Naive thymus-derived CD4-positive, alpha-beta T cell (primary cell): ENCODE measurements around the gene SLIT3. TPM values are rescaled to one million over a fixed set of nuclear protein-coding genes. Genes with fewer than 3 reads are reported as not detected.

Source experiments
- ATAC-seq: fragments of 150-1000 bp; cut with Tn5 transposase; 2 replicates; pipeline ENCODE4 v1.10.0; 2021; ENCODE audit warnings: mild to moderate bottlenecking, moderate library complexity
- CTCF ChIA-PET: fragments of 350-600 bp; sonication (Branson Sonifier 250); formaldehyde crosslinking; loops from one replicate; lab custom pipeline; 2021; ENCODE audit warnings: antibody characterized with exemption; lab: Charles Lee
- POLR2A ChIA-PET: fragments of 350-600 bp; sonication (Branson Sonifier 250); formaldehyde crosslinking; loops from one replicate; lab custom pipeline; 2021; ENCODE audit warnings: antibody characterized with exemption, inconsistent platforms; lab: Charles Lee
- DNase-seq, 9 donors: peaks; one replicate each; pipeline versions ENCODE4 v3.0.0 to v3.0.0-alpha.2; 2020 to 2022; ENCODE audit warnings: mixed read lengths in 1 of 9
- H3K27ac ChIP-seq: one replicate; pipeline ENCODE4 v1.7.0; 2013; ENCODE audit warnings: mild to moderate bottlenecking, low read depth, low read length, moderate library complexity
- H3K27me3 ChIP-seq, 2 donors: one replicate each; pipeline ENCODE4 v1.7.0; 2013; ENCODE audit warnings: low read length in 2 of 2, mild to moderate bottlenecking in 2 of 2, moderate library complexity in 2 of 2; ENCODE audit not compliant: control insufficient read depth in 2 of 2, insufficient read depth in 2 of 2
- H3K36me3 ChIP-seq, 3 experiments: 1 replicate in 2 of 3; 2 replicates in 1 of 3; pipeline ENCODE4 v1.7.0; 2013; ENCODE audit warnings: low read length in 3 of 3, mild to moderate bottlenecking in 3 of 3, moderate library complexity in 1 of 3; ENCODE audit not compliant: insufficient read depth in 3 of 3, control insufficient read depth in 2 of 3
- H3K4me1 ChIP-seq, 2 donors: one replicate each; pipeline ENCODE4 v1.7.0; 2013; ENCODE audit warnings: low read length in 2 of 2, mild to moderate bottlenecking in 2 of 2, moderate library complexity in 1 of 2; ENCODE audit not compliant: control insufficient read depth in 2 of 2, insufficient read depth in 2 of 2
- H3K4me3 ChIP-seq: 2 replicates; pipeline ENCODE4 v1.7.0; 2013; ENCODE audit warnings: mild to moderate bottlenecking, low read length
- H3K9me3 ChIP-seq, 3 experiments: 1 replicate in 2 of 3; 2 replicates in 1 of 3; pipeline ENCODE4 v1.7.0; 2013; ENCODE audit warnings: low read length in 3 of 3; ENCODE audit not compliant: control insufficient read depth in 2 of 3
- H3K27ac Mint-ChIP-seq, 9 donors: one replicate each; pipeline ENCODE4 v1.8.0; 2020 to 2022; ENCODE audit warnings: mixed read lengths in 9 of 9, mild to moderate bottlenecking in 8 of 9, moderate library complexity in 5 of 9, inconsistent platforms in 2 of 9
- H3K27me3 Mint-ChIP-seq, 5 donors: one replicate each; pipeline ENCODE4 v1.8.0; 2021 to 2022; ENCODE audit warnings: mixed read lengths in 5 of 5, mild to moderate bottlenecking in 1 of 5
- H3K36me3 Mint-ChIP-seq, 5 donors: one replicate each; pipeline ENCODE4 v1.8.0; 2020 to 2022; ENCODE audit warnings: mixed read lengths in 5 of 5, mild to moderate bottlenecking in 3 of 5, inconsistent platforms in 1 of 5
- H3K4me1 Mint-ChIP-seq, 7 donors: one replicate each; pipeline ENCODE4 v1.8.0; 2020 to 2022; ENCODE audit warnings: mixed read lengths in 7 of 7, mild to moderate bottlenecking in 3 of 7, inconsistent platforms in 1 of 7
- H3K4me3 Mint-ChIP-seq, 10 donors: one replicate each; pipeline ENCODE4 v1.8.0; 2020 to 2022; ENCODE audit warnings: mild to moderate bottlenecking in 10 of 10, mixed read lengths in 10 of 10, moderate library complexity in 6 of 10, inconsistent platforms in 2 of 10
- H3K9me3 Mint-ChIP-seq, 11 donors: one replicate each; pipeline ENCODE4 v1.8.0; 2020 to 2022; ENCODE audit warnings: mixed read lengths in 11 of 11, mild to moderate bottlenecking in 4 of 11, inconsistent platforms in 1 of 11, moderate library complexity in 1 of 11
- intact Hi-C, 2 donors: fragments of 100-400 bp; cut with micrococcal nuclease; formaldehyde crosslinking; loops; one replicate each; pipeline ENCODE4 v1.15.1; 2023
- polyA plus RNA-seq, 2 donors: library from polyadenylated mRNA; unstranded; fragments of 300-500 nt; fragmentation: Illumina TruSeq; gene quantifications; one replicate each; pipeline ENCODE4 v1.2.3, GENCODE V29; 2021
- total RNA-seq, 6 experiments: library from RNA in 5 of 6; stranded (reverse) in 5 of 6; gene quantifications; 1 replicate in 5 of 6; 2 replicates in 1 of 6; pipeline ENCODE4 v1.2.3 and lab custom pipeline; 2021 to 2026

SLIT3 gene
- total and polyA plus RNA-seq, 7 experiments from 2014 or later, result 0.34 TPM; not detected in 6

- intact Hi-C loops, result no loop called here
- ATAC-seq, result no peak
- DNase-seq, result no peak
- peaks cover 0 to 3% (median 0%) of the 10 kb centered on the region in 5 donors for H3K36me3 Mint-ChIP-seq
- ChIA-PET CTCF (no interaction called here), POLR2A (no interaction called here)
- H3K4me1 Mint-ChIP-seq, result peaks cover 0 to 4% (median 0%) of the 10 kb centered on the region in 7 donors
- H3K27me3 Mint-ChIP-seq, result peaks cover 0 to 16% (median 4%) of the 10 kb centered on the region in 5 donors
- no peaks in the 10 kb centered on the region for H3K36me3 ChIP-seq
- no peaks in the 10 kb centered on the region for H3K4me1 ChIP-seq
- peaks cover 0 to 8% (median 0%) of the 10 kb centered on the region in 11 donors for H3K9me3 Mint-ChIP-seq
- H3K4me3 ChIP-seq, result no peak overlapping the region
- no peaks in the 10 kb centered on the region for H3K9me3 ChIP-seq
- no peak overlapping the region for H3K4me3 Mint-ChIP-seq
- no peaks in the 10 kb centered on the region for H3K27me3 ChIP-seq
- H3K27ac Mint-ChIP-seq, result no peak overlapping the region
- no peak overlapping the region for H3K27ac ChIP-seq
Observed at GRCh38 chr5:168740092-168740800, 560.7 kb downstream of the SLIT3 start.

- peaks cover 0 to 4% (median 0%) of the 10 kb centered on the region in 7 donors for H3K4me1 Mint-ChIP-seq
Observed at GRCh38 chr5:168737066-168737465, 563.9 kb downstream of the SLIT3 start.

DNA sequence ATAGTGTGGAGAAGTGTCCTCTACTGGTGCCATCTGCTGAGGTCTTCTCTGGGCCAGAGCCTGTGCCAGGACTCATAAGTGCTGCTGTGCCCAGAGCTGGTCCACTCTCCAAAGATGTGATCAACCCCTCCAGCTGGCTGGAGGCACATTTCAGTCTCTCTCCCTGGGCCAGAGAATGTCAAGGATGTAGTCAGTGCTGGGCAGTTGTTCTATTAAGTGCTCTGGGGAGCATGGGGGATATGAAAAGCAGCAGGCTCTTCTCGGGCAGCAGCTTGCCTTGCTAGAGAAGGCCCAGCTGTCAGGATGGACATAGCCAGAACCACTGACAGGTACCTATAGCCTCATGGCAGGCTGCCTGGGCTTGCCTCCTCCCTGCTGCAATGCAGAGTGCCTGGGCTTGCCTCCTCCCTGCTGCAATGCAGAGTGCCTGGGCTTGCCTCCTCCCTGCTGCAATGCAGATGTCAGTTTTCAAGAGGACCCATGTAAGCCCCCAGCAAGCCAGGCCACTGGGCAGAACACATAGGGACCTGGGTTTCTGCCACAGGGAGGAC lies 564.6 kb downstream of the SLIT3 start:
- peaks cover 0 to 16% (median 4%) of the 10 kb centered on the region in 5 donors for H3K27me3 Mint-ChIP-seq
- Histone ChIP-seq H3K27me3 (no peaks in the 10 kb centered on the region), H3K36me3 (no peaks in the 10 kb centered on the region), H3K4me1 (no peaks in the 10 kb centered on the region), H3K9me3 (no peaks in the 10 kb centered on the region), H3K27ac (no peak overlapping the region), H3K4me3 (no peak overlapping the region)
- POLR2A ChIA-PET, result interaction anchor here (0.6 kb wide), 1 partner anchor 59 kb away, joined by 3 read pairs; no protein-coding TSS in a partner anchor
- H3K36me3 Mint-ChIP-seq, result no peaks in the 10 kb centered on the region
- peaks cover 0 to 4% (median 0%) of the 10 kb centered on the region in 7 donors for H3K4me1 Mint-ChIP-seq
- H3K9me3 Mint-ChIP-seq, result peaks cover 0 to under 1% (median 0%) of the 10 kb centered on the region in 11 donors
- DNase-seq, result no peak
- CTCF ChIA-PET, result no interaction called here
- intact Hi-C loops, result no loop called here
- no peak for ATAC-seq
- H3K27ac Mint-ChIP-seq, result no peak overlapping the region
- no peak overlapping the region for H3K4me3 Mint-ChIP-seq

More at GRCh38 chr5:168737066-168737465, 563.9 kb downstream of the SLIT3 start:
- POLR2A ChIA-PET, result no interaction called here
- no peak overlapping the region for H3K4me3 ChIP-seq
- H3K36me3 ChIP-seq, result no peaks in the 10 kb centered on the region
- Mint-ChIP-seq H3K27me3 (peaks cover 0 to 16% (median 4%) of the 10 kb centered on the region in 5 donors), H3K9me3 (no peaks in the 10 kb centered on the region), H3K36me3 (no peaks in the 10 kb centered on the region), H3K4me3 (no peak overlapping the region), H3K27ac (no peak overlapping the region)
- no peak for ATAC-seq
- DNase-seq, result no peak
- no peaks in the 10 kb centered on the region for H3K4me1 ChIP-seq
- CTCF ChIA-PET, result no interaction called here
- intact Hi-C loops, result no loop called here
- no peaks in the 10 kb centered on the region for H3K27me3 ChIP-seq
- H3K9me3 ChIP-seq, result no peaks in the 10 kb centered on the region
- H3K27ac ChIP-seq, result no peak overlapping the region

- Histone ChIP-seq H3K36me3 (no peaks in the 10 kb centered on the region), H3K27me3 (no peaks in the 10 kb centered on the region), H3K9me3 (peaks cover 0 to 3% (median 0%) of the 10 kb centered on the region in 3 experiments), H3K4me1 (no peaks in the 10 kb centered on the region), H3K27ac (no peak overlapping the region), H3K4me3 (no peak overlapping the region)
- Mint-ChIP-seq H3K4me3 (no peak overlapping the region), H3K9me3 (peaks cover 2 to 15% (median 6%) of the 10 kb centered on the region in 11 donors), H3K4me1 (peaks cover 0 to 4% (median 0%) of the 10 kb centered on the region in 7 donors), H3K36me3 (peaks cover 0 to 4% (median 0%) of the 10 kb centered on the region in 5 donors), H3K27ac (no peak overlapping the region), H3K27me3 (peaks cover 4 to 19% (median 13%) of the 10 kb centered on the region in 5 donors)
- CTCF ChIA-PET, result no interaction called here
- ATAC-seq (no peak), DNase-seq (no peak)
- POLR2A ChIA-PET, result no interaction called here
- intact Hi-C loops, result no loop called here
Observed at GRCh38 chr5:168734620-168735300, 566.2 kb downstream of the SLIT3 start.

- H3K27me3 Mint-ChIP-seq, result peaks cover 8 to 21% (median 18%) of the 10 kb centered on the region in 5 donors
- no peaks in the 10 kb centered on the region for H3K27me3 ChIP-seq
- H3K4me3 ChIP-seq, result no peak overlapping the region
- no peak overlapping the region for H3K27ac ChIP-seq
- peaks cover 5 to 20% (median 11%) of the 10 kb centered on the region in 11 donors for H3K9me3 Mint-ChIP-seq
- DNase-seq (no peak), ATAC-seq (no peak)
- H3K4me1 ChIP-seq, result no peaks in the 10 kb centered on the region
- CTCF ChIA-PET, result no interaction called here
- POLR2A ChIA-PET, result no interaction called here
- H3K4me3 Mint-ChIP-seq, result no peak overlapping the region
- intact Hi-C loops, result no loop called here
- H3K36me3 Mint-ChIP-seq, result peaks cover 0 to 7% (median 0%) of the 10 kb centered on the region in 5 donors
- H3K4me1 Mint-ChIP-seq, result peaks cover 0 to 4% (median 0%) of the 10 kb centered on the region in 7 donors
- H3K9me3 ChIP-seq, result peaks cover 0 to 3% (median 0%) of the 10 kb centered on the region in 3 experiments
- H3K36me3 ChIP-seq, result no peaks in the 10 kb centered on the region
- H3K27ac Mint-ChIP-seq, result no peak overlapping the region
Observed at GRCh38 chr5:168734119-168734518, 566.8 kb downstream of the SLIT3 start.

GRCh38 chr5:168728546-168729211 lies 572.3 kb downstream of the SLIT3 start:
- Mint-ChIP-seq H3K4me3 (no peak overlapping the region), H3K9me3 (peaks cover 9 to 42% (median 26%) of the 10 kb centered on the region in 11 donors), H3K27me3 (peaks cover 10 to 24% (median 20%) of the 10 kb centered on the region in 5 donors), H3K27ac (no peak overlapping the region), H3K36me3 (peaks cover 0 to 7% (median 0%) of the 10 kb centered on the region in 5 donors), H3K4me1 (no peaks in the 10 kb centered on the region)
- no peaks in the 10 kb centered on the region for H3K4me1 ChIP-seq
- ChIA-PET CTCF (no interaction called here), POLR2A (no interaction called here)
- DNase-seq, result no peak
- H3K27me3 ChIP-seq, result no peaks in the 10 kb centered on the region
- peaks cover 0 to 9% (median 3%) of the 10 kb centered on the region in 3 experiments for H3K9me3 ChIP-seq
- intact Hi-C loops, result no loop called here
- no peak overlapping the region for H3K4me3 ChIP-seq
- no peak overlapping the region for H3K27ac ChIP-seq
- H3K36me3 ChIP-seq, result no peaks in the 10 kb centered on the region
- ATAC-seq, result no peak
